ENCODE data around the gene CLEC18A. TPM values are rescaled to one million over a fixed set of nuclear protein-coding genes. Genes with fewer than 3 reads are reported as not detected.
"Not testable (repeated sequence)": the region's sequence is repeated elsewhere in the genome, so short reads cannot be mapped to it uniquely, and the experiment has no call there.

CLEC18A gene
- total and polyA plus RNA-seq, 2 of the 8 experiments (the other 6 are each of a cell fraction or from before 2014, with no cell fraction given), result 1.3 to 1.4 TPM

- H3K56ac ChIP-seq (replicated peaks; ENCODE audit: insufficient read length, low read depth, low read length); H3K4ac ChIP-seq (replicated peaks; ENCODE audit: insufficient read length, low read depth, low read length); H4K91ac ChIP-seq (replicated peaks; ENCODE audit: insufficient read length, low read length); H2AFZ ChIP-seq (ENCODE audit: low read length); H3K9me3 ChIP-seq (ENCODE audit: insufficient read depth in 2 of 2, low read depth in 1 of 2, low read length in 1 of 2); H3K23ac ChIP-seq (ENCODE audit: insufficient read length); H2BK120ac ChIP-seq (replicated peaks; ENCODE audit: low read depth, low read length); H2AK5ac ChIP-seq (ENCODE audit: low read depth, low read length); H3K14ac ChIP-seq (ENCODE audit: insufficient read length); H3K9ac ChIP-seq (replicated peaks in 1 of 4; ENCODE audit: extremely low read depth in 1 of 4, low read depth in 3 of 4, low read length in 3 of 4); H2BK5ac ChIP-seq (ENCODE audit: low read depth, low read length); H3K79me2 ChIP-seq (ENCODE audit: control insufficient read depth in 1 of 2, insufficient read depth in 2 of 2, low read length in 2 of 2); H3K4me2 ChIP-seq (ENCODE audit: insufficient read depth in 1 of 2, low read depth in 2 of 2, low read length in 2 of 2); POLR2A ChIA-PET (ENCODE audit: partially characterized antibody); H3K4me1 ChIP-seq (replicated peaks in 1 of 4; ENCODE audit: control insufficient read depth in 3 of 4, insufficient read depth in 4 of 4, low read length in 3 of 4); H3K4me3 ChIP-seq (ENCODE audit: extremely low read depth in 1 of 4, insufficient read depth in 2 of 4, low read depth in 3 of 4, low read length in 4 of 4); H3K36me3 ChIP-seq (ENCODE audit: control insufficient read depth in 2 of 4, insufficient read depth in 4 of 4, low read length in 3 of 4); H2BK15ac ChIP-seq (ENCODE audit: low read length); H2BK20ac ChIP-seq (ENCODE audit: low read length); H4K20me1 ChIP-seq (replicated peaks in 1 of 2; ENCODE audit: control insufficient read depth in 1 of 2, insufficient read depth in 2 of 2, low read length in 2 of 2); H4K8ac ChIP-seq (ENCODE audit: extremely low read depth, insufficient read depth, low read length); H3K27ac ChIP-seq (ENCODE audit: low read depth, low read length); H4K5ac ChIP-seq (ENCODE audit: insufficient read length, low read depth, low read length); FAIRE-seq; CTCF ChIA-PET (ENCODE audit: partially characterized antibody); H3K18ac ChIP-seq (ENCODE audit: extremely low read depth, low read length); H3K27me3 ChIP-seq (replicated peaks in 1 of 4; ENCODE audit: control insufficient read depth in 3 of 4, extremely low read depth in 1 of 4, insufficient read depth in 3 of 4, low read length in 3 of 4); H2BK12ac ChIP-seq (ENCODE audit: low read depth, low read length); H3K23me2 ChIP-seq (ENCODE audit: low read depth, low read length); H3K79me1 ChIP-seq (ENCODE audit: low read depth, low read length); DNase-seq (ENCODE audit: low read depth in 1 of 2, low spot score in 2 of 2): not testable (repeated sequence)
- 89% methylated on average over 6 of the region's 8 CpGs; no CpG with 5 or more reads in 1 of the 2 experiments for WGBS, 2 experiments (ENCODE audit: extremely low coverage in 1 of 2, insufficient coverage in 1 of 2, insufficient read length in 1 of 2, insufficient replicate concordance in 2 of 2, low coverage in 1 of 2, low lambda C conversion rate in 2 of 2, missing lambda C conversion rate in 1 of 2)
- peak in 1 of 2 experiments; percentile 9; a peak in 1 of 4 replicates for TF ChIP-seq RAD21 (IDR thresholded peaks at IDR 0.05 in 1 of 2, conservative IDR thresholded peaks at IDR 0.05 in 1 of 2; ENCODE audit: low read depth in 2 of 2, low read length in 2 of 2)
These were observed 21.8 kb downstream of the CLEC18A start for GRCh38 chr16:69972935-69973334.

- H4K91ac ChIP-seq (replicated peaks; ENCODE audit: insufficient read length, low read length); H3K14ac ChIP-seq (ENCODE audit: insufficient read length); H3K23me2 ChIP-seq (ENCODE audit: low read depth, low read length); H4K5ac ChIP-seq (ENCODE audit: insufficient read length, low read depth, low read length); H3K4me2 ChIP-seq (ENCODE audit: insufficient read depth in 1 of 2, low read depth in 2 of 2, low read length in 2 of 2); H3K36me3 ChIP-seq (ENCODE audit: control insufficient read depth in 2 of 4, insufficient read depth in 4 of 4, low read length in 3 of 4); H3K4me3 ChIP-seq (ENCODE audit: extremely low read depth in 1 of 4, insufficient read depth in 2 of 4, low read depth in 3 of 4, low read length in 4 of 4); H3K23ac ChIP-seq (ENCODE audit: insufficient read length); FAIRE-seq; H3K56ac ChIP-seq (replicated peaks; ENCODE audit: insufficient read length, low read depth, low read length); H3K79me1 ChIP-seq (ENCODE audit: low read depth, low read length); H3K79me2 ChIP-seq (ENCODE audit: control insufficient read depth in 1 of 2, insufficient read depth in 2 of 2, low read length in 2 of 2); H3K27me3 ChIP-seq (replicated peaks in 1 of 4; ENCODE audit: control insufficient read depth in 3 of 4, extremely low read depth in 1 of 4, insufficient read depth in 3 of 4, low read length in 3 of 4); DNase-seq (ENCODE audit: low read depth in 1 of 2, low spot score in 2 of 2); H3K27ac ChIP-seq (ENCODE audit: low read depth, low read length); H3K4ac ChIP-seq (replicated peaks; ENCODE audit: insufficient read length, low read depth, low read length); H2AK5ac ChIP-seq (ENCODE audit: low read depth, low read length); H4K20me1 ChIP-seq (replicated peaks in 1 of 2; ENCODE audit: control insufficient read depth in 1 of 2, insufficient read depth in 2 of 2, low read length in 2 of 2); H2BK120ac ChIP-seq (replicated peaks; ENCODE audit: low read depth, low read length); H2BK15ac ChIP-seq (ENCODE audit: low read length); H2AFZ ChIP-seq (ENCODE audit: low read length); CTCF ChIA-PET (ENCODE audit: partially characterized antibody); H3K4me1 ChIP-seq (replicated peaks in 1 of 4; ENCODE audit: control insufficient read depth in 3 of 4, insufficient read depth in 4 of 4, low read length in 3 of 4); H3K9ac ChIP-seq (replicated peaks in 1 of 4; ENCODE audit: extremely low read depth in 1 of 4, low read depth in 3 of 4, low read length in 3 of 4); H4K8ac ChIP-seq (ENCODE audit: extremely low read depth, insufficient read depth, low read length); POLR2A ChIA-PET (ENCODE audit: partially characterized antibody); H2BK20ac ChIP-seq (ENCODE audit: low read length); H2BK12ac ChIP-seq (ENCODE audit: low read depth, low read length); H2BK5ac ChIP-seq (ENCODE audit: low read depth, low read length); H3K9me3 ChIP-seq (ENCODE audit: insufficient read depth in 2 of 2, low read depth in 1 of 2, low read length in 1 of 2); H3K18ac ChIP-seq (ENCODE audit: extremely low read depth, low read length): not testable (repeated sequence)
- 100% methylated on average over 1 of the region's 1 CpG; no CpG with 5 or more reads in 1 of the 2 experiments for WGBS, 2 experiments (ENCODE audit: extremely low coverage in 1 of 2, insufficient coverage in 1 of 2, insufficient read length in 1 of 2, insufficient replicate concordance in 2 of 2, low coverage in 1 of 2, low lambda C conversion rate in 2 of 2, missing lambda C conversion rate in 1 of 2)
These were observed 34.1 kb downstream of the CLEC18A start for GRCh38 chr16:69985196-69985595.

Data from H1 (cell line).